ENCODE measurements around the gene STMN3.
"Not testable (repeated sequence)": the region's sequence is repeated elsewhere in the genome, so short reads cannot be mapped to it uniquely, and the experiment has no call there.

The STMN3 gene

GRCh38 chr20:63628246-63628975, 24.8 kb downstream of the STMN3 start:
- DNase-seq, result peak; percentile 67

DNA sequence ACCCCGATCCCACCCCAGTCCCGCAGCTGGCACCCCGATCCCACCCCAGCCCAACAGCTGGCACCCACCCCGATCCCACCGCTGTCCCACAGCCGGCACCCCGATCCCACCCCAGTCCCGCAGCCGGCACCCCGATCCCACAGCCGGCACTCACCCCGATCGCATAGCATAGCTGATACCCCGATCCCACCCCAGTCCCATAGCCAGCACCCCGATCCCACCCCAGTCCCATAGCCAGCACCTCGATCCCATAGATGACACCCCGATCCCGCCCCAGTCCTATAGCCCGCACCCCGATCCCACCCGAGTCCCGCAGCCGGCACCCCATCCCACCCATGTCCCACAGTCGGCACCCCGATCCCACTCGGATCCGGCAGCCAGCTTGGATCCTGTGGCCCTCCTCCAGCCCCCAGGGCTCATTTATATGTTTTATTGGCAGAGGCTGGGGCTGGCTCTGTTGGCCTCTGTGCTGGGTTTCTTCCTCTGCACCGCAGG, 25.4 kb downstream of the STMN3 start:
- DNase-seq, result no peak

DNA sequence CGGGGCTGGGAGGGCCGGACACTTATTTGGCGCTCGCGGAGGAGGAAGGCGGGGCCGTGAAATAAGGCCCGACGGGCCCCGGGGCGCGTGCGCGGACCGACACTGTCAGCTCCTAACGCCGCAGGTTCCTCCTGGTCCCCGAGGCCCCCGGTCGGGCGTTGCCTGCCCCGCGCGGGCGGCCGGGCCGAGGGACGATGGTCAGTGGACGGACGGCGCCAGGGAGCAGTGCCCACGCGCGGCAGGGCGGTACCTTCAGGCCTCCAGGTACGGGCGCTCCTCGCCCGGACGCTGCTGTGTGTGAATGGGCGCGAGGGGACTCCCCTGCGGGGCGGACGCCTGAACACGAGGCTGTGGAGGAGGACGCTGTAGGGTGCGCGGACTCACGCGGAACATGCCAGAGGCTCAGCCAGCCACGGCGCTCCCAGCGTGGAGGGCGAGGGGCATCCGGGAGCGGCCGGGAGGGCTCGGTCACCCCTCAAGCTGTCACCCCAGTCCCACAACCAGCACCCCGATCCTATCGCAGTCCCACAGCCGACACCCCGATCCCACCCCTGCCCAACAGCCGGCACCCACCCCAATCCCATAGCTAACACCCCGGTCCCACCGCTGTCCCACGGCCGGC, 26.0 kb downstream of the STMN3 start:
- peak; percentile 75 for DNase-seq

- DNase-seq, result no peak
Measured at GRCh38 chr20:63626424-63627128, 26.6 kb downstream of the STMN3 start, which contains the start of gene GMEB2. GMEB2 (minus strand) TSS chr20:63627101; CDS start chr20:63619397, 7,704 bp downstream.

GRCh38 chr20:63625771-63626423, 27.3 kb downstream of the STMN3 start:
- no peak for DNase-seq

DNA sequence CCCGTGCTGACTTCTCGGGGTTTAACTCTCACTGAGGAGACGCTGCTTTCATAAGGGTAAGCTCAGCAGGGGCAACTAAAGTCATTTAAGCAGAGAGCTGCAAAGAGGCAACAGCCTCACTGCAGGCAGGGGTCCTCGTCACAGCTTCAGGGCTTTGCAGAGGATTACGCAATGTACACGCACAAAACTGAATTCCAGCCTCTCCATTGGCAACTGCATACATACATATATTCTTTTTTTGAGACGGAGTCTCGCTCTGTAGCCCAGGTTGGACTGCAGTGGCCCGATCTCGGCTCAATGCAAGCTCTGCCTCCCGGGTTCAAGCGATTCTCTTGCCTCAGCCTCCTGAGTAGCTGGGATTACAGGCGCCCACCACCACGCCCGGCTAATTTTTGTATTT, 28.7 kb downstream of the STMN3 start:
- no peak for DNase-seq

DNA sequence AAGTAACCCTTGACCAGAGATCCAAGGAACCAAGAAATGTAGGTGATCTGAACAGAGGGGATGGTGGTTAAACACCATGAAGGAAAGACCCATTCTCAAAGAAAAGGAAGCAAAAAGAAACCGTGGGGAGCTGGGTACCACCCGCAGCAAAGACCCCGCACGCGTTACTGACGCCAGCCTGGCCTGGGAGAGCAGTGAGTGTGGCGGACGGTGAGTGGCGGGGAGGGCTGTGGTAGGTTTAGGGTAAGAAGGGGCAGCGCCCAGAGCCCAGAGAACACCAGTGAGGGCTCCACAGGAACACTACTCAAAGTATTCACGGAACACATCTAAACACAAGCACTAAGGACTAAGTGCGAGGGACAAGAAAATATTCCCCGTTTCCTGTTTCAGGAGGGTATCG, 30.5 kb downstream of the STMN3 start:
- DNase-seq, result no peak

DNA sequence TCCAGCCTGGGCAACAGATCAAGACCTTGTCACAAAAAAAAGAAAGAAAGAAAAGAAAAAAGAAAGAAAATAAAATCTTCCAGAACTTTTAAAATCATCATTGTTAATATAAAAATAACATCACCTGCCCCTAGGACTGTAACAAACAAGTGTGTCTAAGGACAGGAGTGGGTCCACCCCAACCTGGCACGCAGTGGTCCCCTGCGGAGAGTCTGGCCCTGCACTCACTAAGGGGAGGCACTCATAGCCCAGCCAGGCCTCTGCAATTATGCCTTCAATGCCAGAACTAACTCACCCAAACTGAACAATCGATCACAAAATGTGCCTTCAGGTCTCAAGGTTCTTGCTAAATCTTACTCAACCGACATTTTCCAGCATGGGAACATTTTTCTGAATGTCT, 31.1 kb downstream of the STMN3 start:
- no peak for DNase-seq

DNA sequence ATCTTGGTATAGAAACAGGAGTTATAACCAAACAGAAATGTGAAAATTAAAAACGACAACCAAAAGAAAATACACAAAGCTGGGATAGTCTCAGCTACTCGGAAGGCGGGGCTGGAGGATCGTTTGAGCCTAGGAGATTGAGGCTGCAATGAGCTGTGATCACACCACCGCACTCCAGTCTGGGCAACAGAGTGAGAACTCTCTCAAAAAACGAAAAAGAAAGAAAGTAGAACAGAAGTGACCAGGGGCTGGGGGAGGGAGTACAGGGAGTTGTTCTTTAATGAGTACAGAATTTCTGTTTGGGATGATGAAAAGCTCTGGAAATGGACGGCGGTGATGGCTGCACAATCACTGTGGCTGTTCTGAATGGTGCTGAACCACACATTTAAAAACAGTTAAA, 32.2 kb downstream of the STMN3 start:
- DNase-seq, result no peak

DNA sequence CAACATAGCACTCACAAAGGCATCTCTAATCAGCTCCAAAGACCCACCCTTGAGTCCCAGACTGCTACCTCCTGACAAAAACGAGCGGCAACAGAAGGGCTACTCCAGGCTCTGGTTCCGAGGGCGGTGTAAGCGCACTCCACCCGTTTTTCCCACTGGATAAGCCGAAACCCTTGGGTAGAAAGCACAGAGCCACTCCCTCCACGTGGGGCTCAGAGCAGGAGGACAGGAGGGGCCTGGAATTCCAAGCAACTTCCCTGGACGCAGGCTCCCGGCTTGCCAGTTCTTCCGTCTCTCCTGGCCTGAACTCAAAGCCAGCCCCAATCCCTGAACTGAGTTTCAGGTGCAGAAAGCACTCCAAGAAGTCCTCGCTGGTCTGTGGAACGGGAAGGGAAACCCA, 33.7 kb downstream of the STMN3 start:
- no peak for DNase-seq

DNA sequence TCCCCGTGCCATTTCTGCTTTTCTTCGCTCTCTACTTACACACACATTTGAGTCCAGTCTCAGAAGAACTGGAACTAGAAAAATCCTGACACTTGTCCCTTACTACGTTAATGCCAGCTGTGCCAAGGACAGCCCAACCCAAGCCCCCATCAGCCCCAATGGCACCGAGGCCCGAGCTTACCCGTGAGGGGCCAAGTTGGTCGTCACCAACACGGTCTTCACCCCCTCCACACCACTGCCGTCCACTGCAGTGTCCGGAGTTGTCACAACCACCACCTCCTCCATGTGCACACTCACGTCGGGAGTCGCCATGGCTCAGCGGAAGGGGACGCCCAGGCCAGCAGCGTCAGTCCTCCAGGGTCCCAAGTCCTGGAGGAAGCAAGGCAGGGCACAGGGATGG, 34.1 kb downstream of the STMN3 start:
- DNase-seq, result no peak

GRCh38 chr20:63618291-63618980, 34.8 kb downstream of the STMN3 start:
- no peak for DNase-seq

GRCh38 chr20:63617876-63618265, 35.4 kb downstream of the STMN3 start:
- no peak for DNase-seq

- DNase-seq, result no peak
Measured at GRCh38 chr20:63617092-63617875, 35.9 kb downstream of the STMN3 start.

DNA sequence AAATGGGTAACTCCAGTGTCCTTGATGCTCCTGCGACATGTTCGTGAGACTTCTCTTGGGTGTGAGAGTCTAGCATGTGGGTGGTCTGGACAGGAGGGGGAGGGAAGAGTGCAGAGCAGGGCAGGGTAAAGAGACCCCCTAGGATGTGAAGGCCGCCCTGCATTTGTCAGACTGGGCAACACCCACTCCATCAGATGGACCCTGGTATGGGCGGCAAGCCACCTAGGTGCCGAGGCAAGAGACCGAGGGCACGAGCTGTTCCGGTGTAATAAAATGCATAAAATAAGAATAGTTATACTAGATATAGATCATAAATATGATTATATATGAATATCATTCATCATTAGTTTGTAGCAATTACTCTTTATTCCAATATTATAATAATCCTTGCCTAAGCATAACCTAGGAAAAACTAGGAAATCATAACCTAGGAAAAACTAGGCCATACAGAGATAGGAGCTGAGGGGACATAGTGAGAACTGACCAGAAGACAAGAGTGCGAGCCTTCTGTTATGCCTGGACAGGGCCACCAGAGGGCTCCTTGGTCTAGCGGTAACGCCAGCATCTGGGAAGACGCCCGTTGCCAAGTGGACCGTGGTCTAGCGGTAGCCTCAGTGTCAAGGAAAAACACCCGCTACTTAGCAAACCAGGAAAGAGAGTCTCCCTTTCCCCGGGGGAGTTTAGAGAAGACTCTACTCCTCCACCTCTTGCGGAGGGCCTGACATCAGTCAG, 39.2 kb downstream of the STMN3 start:
- not testable (repeated sequence) for DNase-seq

GRCh38 chr20:63612276-63612931, 40.8 kb downstream of the STMN3 start:
- no peak for DNase-seq

DNA sequence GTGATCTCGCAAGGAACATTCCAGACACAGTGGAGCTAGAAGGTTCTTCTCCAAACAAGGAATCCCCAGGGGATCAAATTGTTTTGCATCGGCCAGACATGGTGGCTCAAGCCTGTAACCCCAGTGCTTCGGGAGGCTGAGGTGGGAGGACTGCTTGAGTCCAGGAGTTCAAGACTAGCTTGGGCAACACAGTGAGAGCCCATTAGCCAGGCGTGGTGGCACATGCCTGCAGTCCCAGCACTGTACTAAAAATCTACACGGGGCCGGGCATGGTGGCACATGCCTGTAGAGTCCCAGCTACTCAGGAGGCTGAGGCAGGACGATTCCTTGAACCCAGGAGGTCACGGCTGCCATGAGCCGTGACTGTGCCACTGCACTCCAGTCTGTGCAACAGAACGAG, 41.6 kb downstream of the STMN3 start:
- DNase-seq, result no peak

DNA sequence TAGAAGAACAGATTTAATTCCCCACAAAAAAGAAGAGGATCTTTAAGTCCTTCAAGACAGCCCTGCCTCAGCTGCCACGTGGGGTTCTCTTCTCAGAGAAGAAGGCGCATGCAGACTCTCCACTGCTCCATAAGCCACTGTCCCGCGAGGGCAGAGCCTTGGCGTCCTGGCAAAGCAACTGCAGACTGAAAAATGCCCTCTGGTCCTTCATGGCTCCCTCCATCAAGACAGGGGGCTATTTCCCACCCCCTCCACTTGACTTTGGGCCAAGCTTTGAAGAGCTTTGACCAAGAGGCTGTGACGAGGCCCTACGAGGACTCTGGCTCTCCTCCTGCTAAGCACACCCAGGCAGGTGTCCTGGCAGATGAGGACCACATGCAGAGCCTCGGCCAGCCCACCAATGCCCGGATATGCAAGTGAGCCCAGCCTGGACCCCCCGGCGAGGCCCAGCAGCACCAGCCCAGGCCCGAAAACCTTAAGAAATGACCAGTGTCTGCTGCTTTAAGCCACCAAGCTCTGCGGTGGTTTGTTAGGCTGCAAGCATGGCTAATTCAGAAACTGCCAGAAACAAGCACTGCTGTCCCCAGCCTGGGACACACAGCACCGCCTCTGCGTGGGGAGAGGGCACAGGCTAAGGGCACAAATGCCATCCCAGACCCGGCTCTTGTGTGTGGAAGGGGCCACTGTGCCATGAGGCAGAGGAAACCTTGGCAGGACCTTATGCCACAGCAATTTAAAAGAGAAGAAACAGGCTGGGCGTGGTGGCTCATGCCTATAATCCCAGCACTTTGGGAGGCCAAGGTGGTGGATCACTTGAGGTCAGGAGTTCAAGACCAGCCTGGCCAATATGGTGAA, 42.4 kb downstream of the STMN3 start:
- no peak for DNase-seq

- DNase-seq, result no peak
Measured at GRCh38 chr20:63606686-63607085, 46.5 kb downstream of the STMN3 start.

DNA sequence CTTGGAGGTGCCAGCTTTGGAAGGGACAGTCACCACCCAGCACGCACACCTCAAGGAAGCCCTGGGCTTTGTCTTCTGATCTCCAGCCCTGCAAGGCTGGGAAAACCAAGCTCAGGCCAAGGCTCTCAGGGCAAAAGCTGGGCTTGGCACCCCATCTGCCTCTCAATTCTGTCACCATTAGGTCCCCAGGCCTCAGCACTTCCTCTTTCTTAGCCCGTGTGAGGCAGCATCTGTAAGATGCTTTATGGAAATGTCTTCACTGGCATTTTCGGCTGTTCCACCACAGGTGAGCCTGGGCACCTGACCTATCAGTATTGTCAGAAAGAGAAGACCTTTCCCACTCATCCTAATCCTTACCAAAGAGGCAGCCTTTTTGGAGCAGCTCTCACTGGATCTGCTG, 50.9 kb downstream of the STMN3 start:
- DNase-seq, result no peak
